NT2/D1 (cell line): ENCODE measurements around the gene NT5DC4.
A peak's percentile ranks its signal among the peaks of the same experiment; 100 is the strongest.

ENCODE experiments used
- DNase-seq: peaks from one replicate; pipeline ENCODE4 v3.0.0-alpha.2; 2011; ENCODE audit warnings: low read depth, low spot score
- H3K27me3 ChIP-seq: 2 replicates; pipeline ENCODE4 v1.6.0; 2011; ENCODE audit warnings: mild to moderate bottlenecking; ENCODE audit not compliant: insufficient read length, insufficient read depth
- H3K36me3 ChIP-seq: 2 replicates; pipeline ENCODE4 v1.6.1; 2011; ENCODE audit warnings: mild to moderate bottlenecking, low read length, mixed read lengths; ENCODE audit not compliant: insufficient read depth, insufficient read length
- H3K4me1 ChIP-seq: 2 replicates; pipeline ENCODE4 v1.5.1; 2011; ENCODE audit not compliant: insufficient read depth, insufficient read length
- H3K4me3 ChIP-seq: 2 replicates; pipeline ENCODE4 v1.5.1; 2011; ENCODE audit warnings: low read depth; ENCODE audit not compliant: insufficient read length
- H3K9ac ChIP-seq: 2 replicates; pipeline ENCODE4 v1.6.0; 2011; ENCODE audit warnings: low read depth; ENCODE audit not compliant: insufficient read length
- H3K9me3 ChIP-seq: 2 replicates; pipeline ENCODE4 v1.5.1; 2011; ENCODE audit warnings: mild to moderate bottlenecking, low read length; ENCODE audit not compliant: insufficient read depth
- SUZ12 ChIP-seq: IDR thresholded peaks from 2 replicates; pipeline ENCODE4 v1.6.1; 2011; ENCODE audit not compliant: insufficient read length, insufficient read depth; ENCODE audit errors: extremely low read depth
- YY1 ChIP-seq: IDR thresholded peaks from 2 replicates; pipeline ENCODE4 v1.6.1; 2011; ENCODE audit not compliant: insufficient read length, insufficient read depth
- ZNF274 ChIP-seq: IDR thresholded peaks from 2 replicates; pipeline ENCODE4 v1.6.1; 2011; ENCODE audit warnings: mild to moderate bottlenecking, low read depth, low read length

Gene NT5DC4

DNA sequence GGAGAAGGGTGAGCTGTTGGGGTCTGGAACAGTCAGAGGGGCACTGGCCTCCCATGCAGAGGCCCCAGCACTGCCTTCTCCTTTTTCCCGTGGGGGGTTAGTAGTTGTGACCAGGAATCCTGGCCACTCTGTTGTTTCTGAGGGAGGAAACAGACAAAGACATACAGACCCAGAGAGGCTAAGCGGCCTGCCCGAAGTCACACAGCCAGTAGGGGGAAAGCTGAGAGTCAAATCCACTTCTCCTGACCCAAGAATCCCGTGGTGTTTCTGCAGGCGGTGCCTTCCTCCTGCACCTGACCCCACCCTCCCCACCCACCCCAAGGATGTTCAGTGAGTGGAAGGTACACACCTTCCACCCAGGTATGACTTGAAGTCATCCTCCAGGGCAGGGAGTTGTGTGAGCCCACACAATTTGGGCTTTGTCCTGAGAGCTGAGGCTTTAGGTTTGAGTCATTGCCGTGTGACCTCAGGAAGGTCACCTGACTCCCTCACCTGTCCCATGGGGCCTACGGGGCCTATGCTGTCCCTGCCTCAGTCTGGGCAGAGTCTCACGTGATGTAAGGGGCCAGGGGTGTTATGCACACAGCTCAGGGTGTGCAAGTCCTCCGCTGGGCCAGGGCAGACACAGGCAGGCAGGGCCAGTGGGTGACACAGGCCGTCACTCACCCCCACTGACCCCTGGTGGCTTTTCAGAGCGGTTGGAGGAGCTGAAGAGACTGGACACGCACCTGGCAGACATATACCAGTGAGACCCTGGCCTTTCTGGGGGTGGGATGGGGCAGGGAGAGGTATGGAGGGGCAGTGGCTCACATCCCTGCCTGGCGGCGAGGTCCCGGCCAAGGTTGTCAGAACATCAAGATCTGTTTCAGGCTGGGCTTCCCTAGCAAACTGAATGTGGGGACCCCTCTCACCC is 5.0 kb downstream of the NT5DC4 start:
- Histone ChIP-seq H3K9ac (no peak overlapping the region), H3K36me3 (no peaks in the 10 kb centered on the region), H3K9me3 (no peaks in the 10 kb centered on the region), H3K27me3 (no peaks in the 10 kb centered on the region), H3K4me3 (no peak overlapping the region), H3K4me1 (peaks cover 8% of the 10 kb centered on the region)
- no peak for TF ChIP-seq YY1
- no peak for TF ChIP-seq SUZ12
- TF ChIP-seq ZNF274: no peak
- DNase-seq: no peak

- H3K9me3 ChIP-seq: no peaks in the 10 kb centered on the region
- TF ChIP-seq SUZ12 (no peak), YY1 (no peak), ZNF274 (no peak)
- peak overlapping the region; percentile 8 for H3K9ac ChIP-seq
- no peak overlapping the region for H3K4me3 ChIP-seq
- H3K4me1 ChIP-seq: peaks cover 8% of the 10 kb centered on the region
- peak; percentile 90 for DNase-seq
- H3K27me3 ChIP-seq: no peaks in the 10 kb centered on the region
- H3K36me3 ChIP-seq: no peaks in the 10 kb centered on the region
Measured at GRCh38 chr2:112726487-112727190, 5.8 kb downstream of the NT5DC4 start.

DNA sequence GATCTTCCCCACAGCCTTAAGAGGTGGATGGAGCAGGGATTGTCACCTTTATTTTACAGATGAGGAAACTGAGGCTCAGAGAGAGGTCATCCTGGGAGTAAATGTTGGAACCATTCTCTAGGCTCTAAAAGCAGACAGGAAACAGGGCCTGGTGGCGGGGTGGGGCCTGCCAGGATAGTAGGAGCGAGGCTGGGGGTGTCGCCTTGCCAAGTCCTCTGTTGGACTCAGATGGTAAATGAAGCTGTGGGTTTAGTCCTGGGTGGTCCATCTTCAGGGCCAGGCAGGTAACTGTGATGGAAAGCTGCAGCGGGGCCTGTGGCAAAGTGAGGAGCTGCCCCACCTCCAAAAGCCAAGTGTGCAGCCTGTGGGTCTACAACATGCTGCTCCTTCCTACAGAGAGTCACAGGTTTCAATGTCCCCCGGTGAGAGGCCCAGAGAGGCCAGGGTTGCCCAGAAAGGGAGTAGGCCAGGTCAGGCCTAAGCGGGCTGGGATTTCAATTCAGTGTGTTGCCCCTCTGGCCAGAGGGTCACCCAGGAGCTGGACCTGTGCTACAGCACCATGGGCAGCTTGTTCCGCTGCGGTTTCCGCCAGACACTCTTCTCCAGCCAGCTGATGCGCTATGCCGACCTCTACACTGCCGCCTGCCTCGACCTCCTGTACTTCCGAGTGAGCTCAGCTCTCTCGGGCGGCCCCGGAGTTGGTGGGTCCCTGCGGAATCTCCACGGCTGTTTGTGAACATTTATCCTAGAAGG is 6.6 kb downstream of the NT5DC4 start:
- Histone ChIP-seq H3K4me1 (peaks cover 8% of the 10 kb centered on the region), H3K27me3 (no peaks in the 10 kb centered on the region)
- no peak for DNase-seq

GRCh38 chr2:112728029-112728362 is 7.2 kb downstream of the NT5DC4 start:
- no peak for DNase-seq
- Histone ChIP-seq H3K9ac (no peak overlapping the region), H3K36me3 (no peaks in the 10 kb centered on the region), H3K9me3 (no peaks in the 10 kb centered on the region), H3K27me3 (no peaks in the 10 kb centered on the region), H3K4me3 (no peak overlapping the region), H3K4me1 (peaks cover 8% of the 10 kb centered on the region)
- TF ChIP-seq ZNF274: no peak
- TF ChIP-seq SUZ12: no peak
- TF ChIP-seq YY1: no peak

More for the DNA sequence above, 6.6 kb downstream of the NT5DC4 start:
- TF ChIP-seq YY1 (no peak), SUZ12 (no peak), ZNF274 (no peak)
- no peak overlapping the region for H3K4me3 ChIP-seq
- H3K36me3 ChIP-seq: no peaks in the 10 kb centered on the region
- H3K9me3 ChIP-seq: no peaks in the 10 kb centered on the region
- no peak overlapping the region for H3K9ac ChIP-seq

GRCh38 chr2:112728378-112729175 is 7.8 kb downstream of the NT5DC4 start:
- H3K9me3 ChIP-seq: no peaks in the 10 kb centered on the region

GRCh38 chr2:112730216-112730615 is 9.4 kb downstream of the NT5DC4 start:
- H3K4me1 ChIP-seq: peaks cover 6% of the 10 kb centered on the region
- TF ChIP-seq YY1 (no peak), SUZ12 (no peak), ZNF274 (no peak)
- no peak for DNase-seq
- no peak overlapping the region for H3K9ac ChIP-seq
- no peaks in the 10 kb centered on the region for H3K27me3 ChIP-seq
- H3K4me3 ChIP-seq: no peak overlapping the region
- H3K9me3 ChIP-seq: no peaks in the 10 kb centered on the region
- H3K36me3 ChIP-seq: no peaks in the 10 kb centered on the region

More at GRCh38 chr2:112728378-112729175, 7.8 kb downstream of the NT5DC4 start:
- no peak for TF ChIP-seq SUZ12
- TF ChIP-seq ZNF274: no peak
- TF ChIP-seq YY1: no peak
- no peak overlapping the region for H3K9ac ChIP-seq
- H3K27me3 ChIP-seq: no peaks in the 10 kb centered on the region
- peaks cover 8% of the 10 kb centered on the region for H3K4me1 ChIP-seq
- H3K36me3 ChIP-seq: no peaks in the 10 kb centered on the region
- no peak overlapping the region for H3K4me3 ChIP-seq
- DNase-seq: no peak
